Neural cell (in vitro differentiated cells): Measurements from ENCODE around the gene RBM20.

ENCODE experiments used
- CTCF ChIP-seq: fragments of 450-650 bp; IDR thresholded peaks from 2 replicates; pipeline ENCODE4 v1.5.1; 2014; ENCODE audit warnings: antibody characterized with exemption, mild to moderate bottlenecking, moderate library complexity; ENCODE audit not compliant: poor library complexity, severe bottlenecking
- EP300 ChIP-seq: fragments of 450-650 bp; conservative IDR thresholded peaks from 2 replicates; pipeline ENCODE4 v1.6.1; 2014; ENCODE audit warnings: antibody characterized with exemption, mild to moderate bottlenecking, moderate library complexity; ENCODE audit not compliant: poor library complexity, severe bottlenecking
- EZH2 ChIP-seq: fragments of 200-600, 300-800 bp; shearing (Covaris generic), sonication (generic); IDR thresholded peaks from 2 replicates; pipeline ENCODE4 v1.6.1; 2014; ENCODE audit warnings: antibody characterized with exemption, low read length, borderline replicate concordance, mild to moderate bottlenecking; ENCODE audit not compliant: insufficient read depth, poor library complexity, severe bottlenecking
- MXI1 ChIP-seq: fragments of 450-650 bp; conservative IDR thresholded peaks from 2 replicates; pipeline ENCODE4 v1.6.1; 2014; ENCODE audit warnings: antibody characterized with exemption, mild to moderate bottlenecking; ENCODE audit not compliant: poor library complexity, severe bottlenecking
- POLR2AphosphoS5 ChIP-seq: IDR thresholded peaks from 2 replicates; pipeline ENCODE4 v1.6.1; 2012
- SMC3 ChIP-seq: fragments of 450-650 bp; conservative IDR thresholded peaks from 2 replicates; pipeline ENCODE4 v1.6.1; 2014; ENCODE audit warnings: antibody characterized with exemption, mild to moderate bottlenecking, moderate library complexity; ENCODE audit not compliant: poor library complexity
- TAF1 ChIP-seq: IDR thresholded peaks from 2 replicates; pipeline ENCODE4 v1.6.1; 2012; ENCODE audit warnings: low read depth
- TF ChIP-seq, protein P1 (sequence below): IDR thresholded peaks from 2 replicates; pipeline ENCODE4 v1.6.1; 2012; ENCODE audit warnings: borderline replicate concordance

DNA sequence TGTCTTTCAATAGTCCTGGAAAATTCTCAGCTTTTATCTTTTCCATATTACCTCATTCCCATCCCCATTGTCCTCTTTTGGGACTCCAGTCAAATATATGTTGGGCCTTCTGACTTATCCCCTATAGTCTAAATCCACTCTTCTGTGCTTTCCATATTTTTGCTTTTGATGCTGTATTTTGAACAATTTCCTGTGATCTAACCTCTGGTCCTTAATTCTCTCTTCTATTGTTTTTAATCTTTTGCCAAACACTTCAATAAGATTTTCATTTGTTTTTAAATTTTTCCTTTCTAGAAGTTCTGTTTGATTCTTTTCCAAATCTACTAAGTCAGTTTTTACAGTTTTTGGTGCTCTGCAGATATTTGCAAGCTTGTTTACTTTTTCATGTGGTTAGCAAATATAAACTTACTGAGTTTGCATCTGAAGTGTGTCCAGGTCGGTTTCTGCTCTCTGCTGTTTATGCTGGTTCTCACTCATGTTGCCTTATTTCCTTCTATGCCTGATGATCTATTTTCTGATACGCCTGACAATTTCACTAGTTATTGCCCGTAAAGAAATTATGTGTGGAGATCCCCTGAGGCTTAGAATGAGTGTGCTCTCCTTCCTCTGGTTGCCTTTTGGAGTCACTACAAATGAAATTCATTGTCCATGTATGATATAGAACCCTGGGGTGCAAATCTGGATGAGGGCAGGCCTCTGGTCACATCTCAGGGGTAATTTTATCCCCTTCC lies 110.4 kb downstream of the RBM20 start:
- TF ChIP-seq TAF1 (no peak), CTCF (no peak), EP300 (no peak), POLR2AphosphoS5 (no peak), MXI1 (no peak), EZH2 (no peak), SMC3 (no peak)
- TF ChIP-seq, protein P1, sequence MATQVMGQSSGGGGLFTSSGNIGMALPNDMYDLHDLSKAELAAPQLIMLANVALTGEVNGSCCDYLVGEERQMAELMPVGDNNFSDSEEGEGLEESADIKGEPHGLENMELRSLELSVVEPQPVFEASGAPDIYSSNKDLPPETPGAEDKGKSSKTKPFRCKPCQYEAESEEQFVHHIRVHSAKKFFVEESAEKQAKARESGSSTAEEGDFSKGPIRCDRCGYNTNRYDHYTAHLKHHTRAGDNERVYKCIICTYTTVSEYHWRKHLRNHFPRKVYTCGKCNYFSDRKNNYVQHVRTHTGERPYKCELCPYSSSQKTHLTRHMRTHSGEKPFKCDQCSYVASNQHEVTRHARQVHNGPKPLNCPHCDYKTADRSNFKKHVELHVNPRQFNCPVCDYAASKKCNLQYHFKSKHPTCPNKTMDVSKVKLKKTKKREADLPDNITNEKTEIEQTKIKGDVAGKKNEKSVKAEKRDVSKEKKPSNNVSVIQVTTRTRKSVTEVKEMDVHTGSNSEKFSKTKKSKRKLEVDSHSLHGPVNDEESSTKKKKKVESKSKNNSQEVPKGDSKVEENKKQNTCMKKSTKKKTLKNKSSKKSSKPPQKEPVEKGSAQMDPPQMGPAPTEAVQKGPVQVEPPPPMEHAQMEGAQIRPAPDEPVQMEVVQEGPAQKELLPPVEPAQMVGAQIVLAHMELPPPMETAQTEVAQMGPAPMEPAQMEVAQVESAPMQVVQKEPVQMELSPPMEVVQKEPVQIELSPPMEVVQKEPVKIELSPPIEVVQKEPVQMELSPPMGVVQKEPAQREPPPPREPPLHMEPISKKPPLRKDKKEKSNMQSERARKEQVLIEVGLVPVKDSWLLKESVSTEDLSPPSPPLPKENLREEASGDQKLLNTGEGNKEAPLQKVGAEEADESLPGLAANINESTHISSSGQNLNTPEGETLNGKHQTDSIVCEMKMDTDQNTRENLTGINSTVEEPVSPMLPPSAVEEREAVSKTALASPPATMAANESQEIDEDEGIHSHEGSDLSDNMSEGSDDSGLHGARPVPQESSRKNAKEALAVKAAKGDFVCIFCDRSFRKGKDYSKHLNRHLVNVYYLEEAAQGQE = no peak
